ENCODE measurements around the gene GCLC.

The GCLC gene

GRCh38 chr6:53506872-53507271, 38.0 kb downstream of the GCLC start:
- Histone ChIP-seq H3K27ac (ENCODE audit: insufficient read depth in 1 of 2, low read depth in 1 of 2, low read length in 2 of 2, poor library complexity in 1 of 2, severe bottlenecking in 2 of 2) (no peak overlapping the region), H3K9me3 (ENCODE audit: control extremely low read depth in 1 of 5, control insufficient read depth in 4 of 5, insufficient read depth in 2 of 5, low read depth in 1 of 5, low read length in 4 of 5) (no peaks in the 10 kb centered on the region), H3K4me1 (ENCODE audit: control extremely low read depth in 1 of 4, control insufficient read depth in 4 of 4, insufficient read depth in 4 of 4, low read length in 3 of 4) (no peaks in the 10 kb centered on the region), H3K36me3 (ENCODE audit: control insufficient read depth in 4 of 4, insufficient read depth in 4 of 4, low read length in 3 of 4) (peaks cover 12 to 71% (median 47%) of the 10 kb centered on the region in 4 experiments), H3K27me3 (replicated peaks in 2 of 5; ENCODE audit: control insufficient read depth in 4 of 5, insufficient read depth in 5 of 5, low read length in 4 of 5) (no peaks in the 10 kb centered on the region), H3K4me3 (ENCODE audit: control insufficient read depth in 1 of 7, extremely low read depth in 1 of 7, insufficient read depth in 4 of 7, low read depth in 2 of 7, low read length in 6 of 7) (no peak overlapping the region)
- POLR2A ChIA-PET = no interaction called here
- CTCF ChIA-PET = interaction anchor here (1.1 to 1.7 kb wide), 5 partner anchors 11 to 222 kb away, joined by 3 to 8 read pairs (median 4); no protein-coding TSS in a partner anchor
- no peak for DNase-seq
- WGBS (ENCODE audit: insufficient coverage) = no CpG with 5 or more reads among the region's 5 CpGs

GRCh38 chr6:53504512-53504911, 40.4 kb downstream of the GCLC start:
- WGBS (ENCODE audit: insufficient coverage) = 94% methylated on average over 2 of the region's 3 CpGs
- Histone ChIP-seq H3K27ac (ENCODE audit: insufficient read depth in 1 of 2, low read depth in 1 of 2, low read length in 2 of 2, poor library complexity in 1 of 2, severe bottlenecking in 2 of 2) (no peak overlapping the region), H3K27me3 (replicated peaks in 2 of 5; ENCODE audit: control insufficient read depth in 4 of 5, insufficient read depth in 5 of 5, low read length in 4 of 5) (no peaks in the 10 kb centered on the region), H3K4me1 (ENCODE audit: control extremely low read depth in 1 of 4, control insufficient read depth in 4 of 4, insufficient read depth in 4 of 4, low read length in 3 of 4) (no peaks in the 10 kb centered on the region), H3K36me3 (ENCODE audit: control insufficient read depth in 4 of 4, insufficient read depth in 4 of 4, low read length in 3 of 4) (peaks cover 12 to 67% (median 48%) of the 10 kb centered on the region in 4 experiments), H3K4me3 (ENCODE audit: control insufficient read depth in 1 of 7, extremely low read depth in 1 of 7, insufficient read depth in 4 of 7, low read depth in 2 of 7, low read length in 6 of 7) (no peak overlapping the region), H3K9me3 (ENCODE audit: control extremely low read depth in 1 of 5, control insufficient read depth in 4 of 5, insufficient read depth in 2 of 5, low read depth in 1 of 5, low read length in 4 of 5) (no peaks in the 10 kb centered on the region)
- ChIA-PET CTCF (interaction anchor here (0.7 to 3.0 kb wide), 5 partner anchors 8 to 148 kb away, joined by 3 to 18 read pairs (median 3); no protein-coding TSS in a partner anchor), POLR2A (no interaction called here)
- DNase-seq = no peak

GRCh38 chr6:53503060-53503459, 41.8 kb downstream of the GCLC start:
- WGBS (ENCODE audit: insufficient coverage) = 97% methylated on average over 5 of the region's 5 CpGs
- POLR2A ChIA-PET = no interaction called here
- H3K36me3 ChIP-seq (ENCODE audit: control insufficient read depth in 4 of 4, insufficient read depth in 4 of 4, low read length in 3 of 4) = peaks cover 18 to 74% (median 51%) of the 10 kb centered on the region in 4 experiments
- no peak for DNase-seq
- CTCF ChIA-PET = interaction anchor here (3.0 kb wide), 1 partner anchor 10 kb away, joined by 18 read pairs; no protein-coding TSS in a partner anchor
- H3K27me3 ChIP-seq (replicated peaks in 2 of 5; ENCODE audit: control insufficient read depth in 4 of 5, insufficient read depth in 5 of 5, low read length in 4 of 5) = no peaks in the 10 kb centered on the region
- H3K4me3 ChIP-seq (ENCODE audit: control insufficient read depth in 1 of 7, extremely low read depth in 1 of 7, insufficient read depth in 4 of 7, low read depth in 2 of 7, low read length in 6 of 7) = no peak overlapping the region
- H3K4me1 ChIP-seq (ENCODE audit: control extremely low read depth in 1 of 4, control insufficient read depth in 4 of 4, insufficient read depth in 4 of 4, low read length in 3 of 4) = no peaks in the 10 kb centered on the region
- no peak overlapping the region for H3K27ac ChIP-seq (ENCODE audit: insufficient read depth in 1 of 2, low read depth in 1 of 2, low read length in 2 of 2, poor library complexity in 1 of 2, severe bottlenecking in 2 of 2)
- H3K9me3 ChIP-seq (ENCODE audit: control extremely low read depth in 1 of 5, control insufficient read depth in 4 of 5, insufficient read depth in 2 of 5, low read depth in 1 of 5, low read length in 4 of 5) = no peaks in the 10 kb centered on the region

GRCh38 chr6:53501432-53501831, 43.5 kb downstream of the GCLC start:
- H3K4me3 ChIP-seq (ENCODE audit: control insufficient read depth in 1 of 7, extremely low read depth in 1 of 7, insufficient read depth in 4 of 7, low read depth in 2 of 7, low read length in 6 of 7) = no peak overlapping the region
- H3K4me1 ChIP-seq (ENCODE audit: control extremely low read depth in 1 of 4, control insufficient read depth in 4 of 4, insufficient read depth in 4 of 4, low read length in 3 of 4) = no peaks in the 10 kb centered on the region
- H3K27ac ChIP-seq (ENCODE audit: insufficient read depth in 1 of 2, low read depth in 1 of 2, low read length in 2 of 2, poor library complexity in 1 of 2, severe bottlenecking in 2 of 2) = no peak overlapping the region
- peaks cover 15 to 73% (median 49%) of the 10 kb centered on the region in 4 experiments for H3K36me3 ChIP-seq (ENCODE audit: control insufficient read depth in 4 of 4, insufficient read depth in 4 of 4, low read length in 3 of 4)
- no peaks in the 10 kb centered on the region for H3K9me3 ChIP-seq (ENCODE audit: control extremely low read depth in 1 of 5, control insufficient read depth in 4 of 5, insufficient read depth in 2 of 5, low read depth in 1 of 5, low read length in 4 of 5)
- ChIA-PET CTCF (interaction anchor here (1.0 kb wide), 1 partner anchor 8 kb away, joined by 3 read pairs; no protein-coding TSS in a partner anchor), POLR2A (no interaction called here)
- no peaks in the 10 kb centered on the region for H3K27me3 ChIP-seq (replicated peaks in 2 of 5; ENCODE audit: control insufficient read depth in 4 of 5, insufficient read depth in 5 of 5, low read length in 4 of 5)
- no peak for DNase-seq
- WGBS (ENCODE audit: insufficient coverage) = no CpG with 5 or more reads among the region's 3 CpGs

GRCh38 chr6:53500095-53500494, 44.8 kb downstream of the GCLC start:
- no peaks in the 10 kb centered on the region for H3K9me3 ChIP-seq (ENCODE audit: control extremely low read depth in 1 of 5, control insufficient read depth in 4 of 5, insufficient read depth in 2 of 5, low read depth in 1 of 5, low read length in 4 of 5)
- WGBS (ENCODE audit: insufficient coverage) = 92% methylated on average over 4 of the region's 4 CpGs
- no peak overlapping the region for H3K4me3 ChIP-seq (ENCODE audit: control insufficient read depth in 1 of 7, extremely low read depth in 1 of 7, insufficient read depth in 4 of 7, low read depth in 2 of 7, low read length in 6 of 7)
- POLR2A ChIA-PET = interaction anchor here (0.6 kb wide), 1 partner anchor 496 kb away, joined by 3 read pairs; no protein-coding TSS in a partner anchor
- H3K4me1 ChIP-seq (ENCODE audit: control extremely low read depth in 1 of 4, control insufficient read depth in 4 of 4, insufficient read depth in 4 of 4, low read length in 3 of 4) = no peaks in the 10 kb centered on the region
- peaks cover 15 to 60% (median 38%) of the 10 kb centered on the region in 4 experiments for H3K36me3 ChIP-seq (ENCODE audit: control insufficient read depth in 4 of 4, insufficient read depth in 4 of 4, low read length in 3 of 4)
- no peak overlapping the region for H3K27ac ChIP-seq (ENCODE audit: insufficient read depth in 1 of 2, low read depth in 1 of 2, low read length in 2 of 2, poor library complexity in 1 of 2, severe bottlenecking in 2 of 2)
- H3K27me3 ChIP-seq (replicated peaks in 2 of 5; ENCODE audit: control insufficient read depth in 4 of 5, insufficient read depth in 5 of 5, low read length in 4 of 5) = no peaks in the 10 kb centered on the region
- DNase-seq = no peak
- CTCF ChIA-PET = no interaction called here

GRCh38 chr6:53499094-53499493, 45.8 kb downstream of the GCLC start:
- ChIA-PET POLR2A (no interaction called here), CTCF (no interaction called here)
- no peaks in the 10 kb centered on the region for H3K27me3 ChIP-seq (replicated peaks in 2 of 5; ENCODE audit: control insufficient read depth in 4 of 5, insufficient read depth in 5 of 5, low read length in 4 of 5)
- no peak overlapping the region for H3K27ac ChIP-seq (ENCODE audit: insufficient read depth in 1 of 2, low read depth in 1 of 2, low read length in 2 of 2, poor library complexity in 1 of 2, severe bottlenecking in 2 of 2)
- H3K4me3 ChIP-seq (ENCODE audit: control insufficient read depth in 1 of 7, extremely low read depth in 1 of 7, insufficient read depth in 4 of 7, low read depth in 2 of 7, low read length in 6 of 7) = no peak overlapping the region
- 100% methylated on average over 1 of the region's 3 CpGs for WGBS (ENCODE audit: insufficient coverage)
- no peaks in the 10 kb centered on the region for H3K4me1 ChIP-seq (ENCODE audit: control extremely low read depth in 1 of 4, control insufficient read depth in 4 of 4, insufficient read depth in 4 of 4, low read length in 3 of 4)
- H3K36me3 ChIP-seq (ENCODE audit: control insufficient read depth in 4 of 4, insufficient read depth in 4 of 4, low read length in 3 of 4) = peaks cover 15 to 50% (median 30%) of the 10 kb centered on the region in 4 experiments
- DNase-seq = no peak
- no peaks in the 10 kb centered on the region for H3K9me3 ChIP-seq (ENCODE audit: control extremely low read depth in 1 of 5, control insufficient read depth in 4 of 5, insufficient read depth in 2 of 5, low read depth in 1 of 5, low read length in 4 of 5)

GRCh38 chr6:53498649-53499048, 46.3 kb downstream of the GCLC start:
- no peaks in the 10 kb centered on the region for H3K4me1 ChIP-seq (ENCODE audit: control extremely low read depth in 1 of 4, control insufficient read depth in 4 of 4, insufficient read depth in 4 of 4, low read length in 3 of 4)
- H3K4me3 ChIP-seq (ENCODE audit: control insufficient read depth in 1 of 7, extremely low read depth in 1 of 7, insufficient read depth in 4 of 7, low read depth in 2 of 7, low read length in 6 of 7) = no peak overlapping the region
- H3K36me3 ChIP-seq (ENCODE audit: control insufficient read depth in 4 of 4, insufficient read depth in 4 of 4, low read length in 3 of 4) = peaks cover 11 to 46% (median 27%) of the 10 kb centered on the region in 4 experiments
- H3K9me3 ChIP-seq (ENCODE audit: control extremely low read depth in 1 of 5, control insufficient read depth in 4 of 5, insufficient read depth in 2 of 5, low read depth in 1 of 5, low read length in 4 of 5) = no peaks in the 10 kb centered on the region
- WGBS (ENCODE audit: insufficient coverage) = 96% methylated on average over 4 of the region's 6 CpGs
- POLR2A ChIA-PET = no interaction called here
- DNase-seq = no peak
- no peak overlapping the region for H3K27ac ChIP-seq (ENCODE audit: insufficient read depth in 1 of 2, low read depth in 1 of 2, low read length in 2 of 2, poor library complexity in 1 of 2, severe bottlenecking in 2 of 2)
- CTCF ChIA-PET = interaction anchor here (1.4 to 7.3 kb wide), 2 partner anchors 152 to 232 kb away, joined by 5 to 92 read pairs; no protein-coding TSS in a partner anchor
- no peaks in the 10 kb centered on the region for H3K27me3 ChIP-seq (replicated peaks in 2 of 5; ENCODE audit: control insufficient read depth in 4 of 5, insufficient read depth in 5 of 5, low read length in 4 of 5)

Data from common myeloid progenitor, CD34-positive (primary cell).